Nephron (organoid): ENCODE measurements around the gene SDR39U1.

Experiments used
- H3K27ac Mint-ChIP-seq, 3 experiments: 2 replicates each; pipeline ENCODE4 v1.8.0; 2020; ENCODE audit warnings: mixed read lengths in 3 of 3, mild to moderate bottlenecking in 2 of 3, moderate library complexity in 1 of 3
- H3K27me3 Mint-ChIP-seq: 2 replicates; pipeline ENCODE4 v1.8.0; 2021; ENCODE audit warnings: low read depth, mild to moderate bottlenecking, moderate library complexity, mixed read lengths
- H3K36me3 Mint-ChIP-seq: 2 replicates; pipeline ENCODE4 v1.8.0; 2020; ENCODE audit warnings: low read depth, mixed read lengths
- H3K4me1 Mint-ChIP-seq: 2 replicates; pipeline ENCODE4 v1.8.0; 2020; ENCODE audit warnings: mixed read lengths
- H3K4me3 Mint-ChIP-seq, 3 experiments: 2 replicates each; pipeline ENCODE4 v1.8.0; 2020; ENCODE audit warnings: mild to moderate bottlenecking in 3 of 3, mixed read lengths in 3 of 3, moderate library complexity in 2 of 3
- H3K9me3 Mint-ChIP-seq: 2 replicates; pipeline ENCODE4 v1.8.0; 2020; ENCODE audit warnings: mixed read lengths
- TF ChIP-seq, protein P1 (sequence below), 3 experiments: fragments of 200-600 bp; sonication (generic); IDR thresholded peaks; one replicate each; pipeline ENCODE4 v1.5.0; 2021; ENCODE audit warnings: antibody characterized with exemption in 3 of 3; ENCODE audit not compliant: unreplicated experiment in 3 of 3

Gene SDR39U1

DNA sequence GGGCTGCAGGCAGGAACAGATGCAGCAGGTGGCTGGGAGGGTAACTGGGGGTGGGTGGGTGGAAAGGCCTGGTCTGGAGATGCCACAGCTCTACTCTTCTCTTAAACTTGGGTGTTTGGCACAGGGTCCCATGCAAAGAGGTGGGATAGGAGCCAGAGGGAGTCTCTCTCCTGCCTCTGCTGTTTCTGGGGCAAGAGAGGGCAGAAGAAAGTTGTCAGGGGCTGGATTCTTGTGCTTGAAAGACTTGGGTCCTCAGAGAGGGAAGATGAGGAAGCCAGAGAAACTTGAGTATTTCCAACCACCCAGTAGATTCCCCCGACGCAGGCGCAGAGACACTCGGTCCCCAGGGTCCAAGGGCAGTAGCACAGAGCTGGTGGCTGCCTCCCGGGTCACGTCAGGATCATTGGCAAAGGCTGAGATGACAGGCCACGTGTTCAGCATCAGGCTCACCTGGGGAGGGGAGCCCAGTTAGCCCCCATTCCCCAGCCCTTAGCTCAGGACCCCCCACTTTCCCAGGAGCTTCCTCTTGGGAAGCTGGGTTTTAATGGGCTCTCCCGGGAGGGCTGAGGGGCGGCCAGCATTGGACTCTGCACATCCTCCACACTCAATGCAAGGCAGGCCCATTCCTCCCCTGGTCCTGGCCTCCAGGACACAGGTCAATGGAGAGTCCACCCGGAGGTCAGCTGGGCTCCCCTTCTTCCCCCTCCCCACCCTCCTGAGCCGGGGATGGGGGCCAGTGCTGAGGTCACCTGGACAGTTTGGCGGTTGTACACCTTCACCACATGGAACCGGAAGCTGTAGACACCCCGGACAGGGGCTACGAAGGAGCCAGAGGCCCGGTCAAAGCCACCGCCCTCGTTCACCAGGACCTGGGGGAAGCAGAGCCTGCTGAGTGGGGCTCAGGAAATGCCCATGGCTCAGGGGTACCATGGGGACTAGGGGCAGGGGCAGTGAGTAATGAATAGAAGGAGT lies 14.8 kb downstream of the SDR39U1 start:
- H3K27me3 Mint-ChIP-seq, result peaks cover 3% of the 10 kb centered on the region
- no peaks in the 10 kb centered on the region for H3K9me3 Mint-ChIP-seq
- H3K27ac Mint-ChIP-seq, result peak overlapping the region; percentile 60 to 86 (median 84)
- TF ChIP-seq, protein P1, sequence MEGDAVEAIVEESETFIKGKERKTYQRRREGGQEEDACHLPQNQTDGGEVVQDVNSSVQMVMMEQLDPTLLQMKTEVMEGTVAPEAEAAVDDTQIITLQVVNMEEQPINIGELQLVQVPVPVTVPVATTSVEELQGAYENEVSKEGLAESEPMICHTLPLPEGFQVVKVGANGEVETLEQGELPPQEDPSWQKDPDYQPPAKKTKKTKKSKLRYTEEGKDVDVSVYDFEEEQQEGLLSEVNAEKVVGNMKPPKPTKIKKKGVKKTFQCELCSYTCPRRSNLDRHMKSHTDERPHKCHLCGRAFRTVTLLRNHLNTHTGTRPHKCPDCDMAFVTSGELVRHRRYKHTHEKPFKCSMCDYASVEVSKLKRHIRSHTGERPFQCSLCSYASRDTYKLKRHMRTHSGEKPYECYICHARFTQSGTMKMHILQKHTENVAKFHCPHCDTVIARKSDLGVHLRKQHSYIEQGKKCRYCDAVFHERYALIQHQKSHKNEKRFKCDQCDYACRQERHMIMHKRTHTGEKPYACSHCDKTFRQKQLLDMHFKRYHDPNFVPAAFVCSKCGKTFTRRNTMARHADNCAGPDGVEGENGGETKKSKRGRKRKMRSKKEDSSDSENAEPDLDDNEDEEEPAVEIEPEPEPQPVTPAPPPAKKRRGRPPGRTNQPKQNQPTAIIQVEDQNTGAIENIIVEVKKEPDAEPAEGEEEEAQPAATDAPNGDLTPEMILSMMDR (IDR thresholded peaks at IDR 0.05; ENCODE audit: unreplicated experiment in 3 of 3), result no peak
- H3K4me3 Mint-ChIP-seq, result peak overlapping the region; percentile 61 to 72 (median 69)
- H3K4me1 Mint-ChIP-seq, result peaks cover 32% of the 10 kb centered on the region
- H3K36me3 Mint-ChIP-seq, result peaks cover 6% of the 10 kb centered on the region

DNA sequence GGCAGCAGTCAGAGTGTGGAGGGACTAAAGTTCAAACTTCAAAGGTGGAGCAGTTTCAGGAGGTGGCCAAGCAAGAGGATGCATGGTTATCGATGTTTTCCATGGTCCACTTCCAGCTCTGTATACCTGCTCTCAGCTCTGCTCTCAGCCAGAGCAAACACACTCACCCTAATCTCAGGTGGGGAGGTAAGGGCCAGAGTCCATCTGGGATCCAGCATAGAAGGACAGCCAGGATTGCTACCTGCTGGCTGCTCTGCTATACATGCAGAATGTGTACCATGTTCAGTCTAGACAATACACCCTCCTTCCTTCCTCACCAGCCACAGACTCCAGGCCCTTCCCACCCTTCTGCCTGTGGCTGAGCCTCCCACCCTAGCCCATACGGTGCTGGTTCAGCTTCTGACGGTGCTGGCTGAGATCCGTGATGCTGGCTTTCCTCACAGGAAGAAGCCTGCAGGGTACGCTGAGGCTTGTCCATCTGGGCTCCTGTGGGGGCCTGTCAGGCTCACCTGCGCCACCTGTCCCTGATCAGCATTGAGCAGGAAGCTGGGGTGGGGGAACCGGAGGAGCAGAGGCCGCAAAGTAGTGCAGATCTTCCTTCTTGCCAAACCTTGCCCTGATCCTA lies 15.6 kb downstream of the SDR39U1 start:
- Mint-ChIP-seq H3K36me3 (peaks cover 5% of the 10 kb centered on the region), H3K9me3 (no peaks in the 10 kb centered on the region), H3K4me3 (peak overlapping the region; percentile 72 to 79 (median 75)), H3K4me1 (peaks cover 31% of the 10 kb centered on the region), H3K27ac (peak overlapping the region; percentile 50 to 95 (median 84)), H3K27me3 (peaks cover 3% of the 10 kb centered on the region)
- TF ChIP-seq, protein P1 (IDR thresholded peaks at IDR 0.05; ENCODE audit: unreplicated experiment in 3 of 3), result no peak

DNA sequence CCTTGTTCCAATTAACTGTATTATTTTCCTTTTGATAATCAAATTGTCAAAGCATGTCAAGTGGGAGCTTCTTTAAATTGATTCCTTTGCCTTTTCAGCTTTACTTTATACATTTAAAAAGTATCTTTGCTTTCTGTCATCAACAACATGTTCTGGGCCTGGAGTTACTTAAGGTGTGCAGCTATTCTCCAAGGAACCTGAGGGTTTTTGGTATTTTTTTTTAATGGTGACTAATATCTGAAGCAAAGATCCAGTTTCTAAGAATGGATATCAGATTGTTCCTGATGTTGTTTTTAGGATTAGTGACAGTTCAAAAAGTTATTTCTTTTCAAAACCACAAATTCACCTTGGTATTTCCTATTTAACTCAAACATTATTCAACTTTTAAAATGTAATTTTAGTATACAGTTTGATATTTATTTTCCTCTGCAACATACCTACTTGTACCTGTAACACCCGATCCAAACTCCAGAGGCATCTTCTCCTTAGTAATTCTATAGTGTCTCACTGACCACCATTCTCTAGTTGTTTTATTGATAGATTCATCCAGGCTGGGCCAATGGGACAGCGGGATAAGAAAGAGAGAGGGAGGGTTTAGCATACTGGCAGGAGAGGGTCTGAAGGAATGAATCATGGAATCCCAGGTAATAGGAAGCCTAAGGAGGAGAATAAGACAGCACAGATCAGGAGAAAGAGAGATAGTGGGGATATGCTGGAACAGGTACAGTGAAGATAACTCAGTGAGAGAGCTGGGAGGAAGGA lies 16.2 kb downstream of the SDR39U1 start:
- peaks cover 24% of the 10 kb centered on the region for H3K4me1 Mint-ChIP-seq
- H3K4me3 Mint-ChIP-seq, result peak overlapping the region; percentile 72 to 79 (median 75)
- TF ChIP-seq, protein P1 (IDR thresholded peaks at IDR 0.05; ENCODE audit: unreplicated experiment in 3 of 3), result no peak
- H3K9me3 Mint-ChIP-seq, result no peaks in the 10 kb centered on the region
- H3K27me3 Mint-ChIP-seq, result peaks cover 3% of the 10 kb centered on the region
- H3K36me3 Mint-ChIP-seq, result no peaks in the 10 kb centered on the region
- peak overlapping the region; percentile 50 to 95 (median 84) for H3K27ac Mint-ChIP-seq

DNA sequence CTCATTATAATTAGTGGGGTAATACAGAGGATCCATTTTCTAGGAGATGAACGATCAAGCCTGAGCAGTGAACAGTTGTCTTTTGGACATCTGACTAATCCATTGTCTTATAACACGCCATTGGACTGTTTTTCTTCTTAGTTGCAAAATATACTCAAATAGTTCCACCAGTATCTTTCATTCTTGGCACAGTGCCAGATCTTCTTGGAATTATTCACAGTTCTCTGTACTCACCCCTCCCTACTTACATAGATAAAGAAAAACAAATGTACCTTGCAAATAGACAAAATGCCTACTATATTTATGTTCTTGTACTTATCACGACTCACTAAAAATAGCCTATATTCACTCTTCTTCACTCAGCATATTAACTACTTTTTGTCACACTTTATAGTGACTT lies 16.9 kb downstream of the SDR39U1 start:
- Mint-ChIP-seq H3K4me1 (peaks cover 20% of the 10 kb centered on the region), H3K27ac (peak overlapping the region in 2 of 3 experiments; percentile 76 to 84)
- TF ChIP-seq, protein P1 (IDR thresholded peaks at IDR 0.05; ENCODE audit: unreplicated experiment in 3 of 3), result no peak

DNA sequence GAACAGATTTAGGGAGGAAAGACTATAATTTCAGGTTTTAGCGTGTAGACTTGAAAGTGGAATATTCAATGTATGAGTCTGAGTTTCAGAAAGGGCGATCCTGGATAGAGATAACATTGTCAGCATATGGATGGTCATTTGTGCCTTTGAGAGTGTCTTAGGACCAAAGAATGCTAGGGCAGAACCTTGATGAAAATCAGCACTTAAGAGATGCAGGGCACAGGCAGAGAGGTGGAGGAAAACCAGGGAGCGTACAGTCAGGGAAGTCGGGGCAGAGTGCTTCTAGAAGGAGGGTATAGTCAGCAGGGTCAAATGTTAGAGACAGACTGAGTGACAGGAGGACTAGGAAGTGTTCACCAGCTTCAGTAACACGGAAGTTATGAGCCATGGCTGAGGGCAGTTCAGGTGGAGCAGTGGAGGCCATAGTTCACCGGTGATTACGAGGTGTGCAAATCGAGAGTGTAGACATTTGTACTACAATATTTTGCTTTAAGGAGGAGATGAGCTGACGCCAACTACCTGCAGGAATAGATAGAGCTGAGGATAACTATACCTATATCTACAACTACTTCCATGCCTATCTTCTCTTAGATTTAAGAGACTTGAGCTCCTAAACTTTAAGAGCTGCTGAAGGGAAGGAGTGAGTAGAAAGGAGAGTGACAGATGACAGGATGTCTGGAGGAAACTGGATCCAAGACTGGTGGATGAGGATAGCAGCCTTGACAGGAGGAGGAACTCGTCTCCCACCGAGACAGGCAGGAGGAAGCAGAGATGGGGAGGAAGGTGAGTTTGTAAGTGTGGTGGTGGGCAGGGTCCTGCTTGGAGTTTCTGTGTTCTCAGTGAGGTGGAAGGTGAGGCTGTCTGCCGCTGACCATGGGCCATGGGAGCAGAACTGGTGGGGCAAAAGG lies 19.6 kb downstream of the SDR39U1 start:
- Mint-ChIP-seq H3K27ac (no peak overlapping the region), H3K4me3 (no peak overlapping the region), H3K9me3 (no peaks in the 10 kb centered on the region), H3K36me3 (no peaks in the 10 kb centered on the region), H3K4me1 (peaks cover 13% of the 10 kb centered on the region), H3K27me3 (peaks cover 6% of the 10 kb centered on the region)
- TF ChIP-seq, protein P1 (IDR thresholded peaks at IDR 0.05; ENCODE audit: unreplicated experiment in 3 of 3), result no peak

More for the DNA sequence above, 16.9 kb downstream of the SDR39U1 start:
- H3K27me3 Mint-ChIP-seq, result peaks cover 3% of the 10 kb centered on the region
- no peaks in the 10 kb centered on the region for H3K9me3 Mint-ChIP-seq
- peak overlapping the region in 2 of 3 experiments; percentile 11 to 30 for H3K4me3 Mint-ChIP-seq
- H3K36me3 Mint-ChIP-seq, result no peaks in the 10 kb centered on the region
